IMR-90 (cell line): ENCODE data around the gene GPR179. TPM values are rescaled to one million over a fixed set of nuclear protein-coding genes. Genes with fewer than 3 reads are reported as not detected.

ENCODE experiments used
- ATAC-seq: fragments of 200-7000 bp; cut with Tn5 transposase; 2 replicates; pipeline ENCODE4 v1.9.1; 2020; ENCODE audit warnings: low read depth, mild to moderate bottlenecking, moderate library complexity
- BruUV-seq: library from RNA; stranded (reverse); fragments of 400-500 nt; replicated peaks from 2 replicates; lab custom pipeline; 2021; lab: Mats Ljungman, UMichigan
- CTCF ChIA-PET: fragments of 300-600 bp; formaldehyde crosslinking; extraction: SDS; loops from one replicate; lab custom pipeline; 2021; ENCODE audit warnings: antibody characterized with exemption; lab: Yijun Ruan, JAX
- POLR2A ChIA-PET: fragments of 300-600 bp; sonication (Branson Sonifier 250); formaldehyde crosslinking; loops from one replicate; lab custom pipeline; 2022; ENCODE audit warnings: antibody characterized with exemption; ENCODE audit not compliant: unreplicated experiment; lab: Charles Lee
- DNase-seq: peaks from one replicate; pipeline ENCODE4 v3.0.0; 2013
- H2AFZ ChIP-seq: replicated peaks from 2 replicates; pipeline ENCODE3; 2013; ENCODE audit warnings: low read length, mild to moderate bottlenecking; ENCODE audit not compliant: poor library complexity
- H2AK5ac ChIP-seq: 2 replicates; pipeline ENCODE4 v1.6.1; 2013; ENCODE audit warnings: low read depth, low read length, inconsistent platforms
- H2AK9ac ChIP-seq: replicated peaks from 2 replicates; pipeline ENCODE3; 2013; ENCODE audit warnings: mild to moderate bottlenecking, low read depth, low read length, moderate library complexity; ENCODE audit not compliant: poor library complexity
- H2BK120ac ChIP-seq: 2 replicates; pipeline ENCODE4 v1.6.1; 2013; ENCODE audit warnings: low read depth, low read length, inconsistent platforms
- H2BK15ac ChIP-seq: 3 replicates; pipeline ENCODE4 v1.6.1; 2013; ENCODE audit warnings: low read depth, low read length, inconsistent platforms
- H2BK20ac ChIP-seq: 2 replicates; pipeline ENCODE4 v1.6.1; 2013; ENCODE audit warnings: low read depth, mild to moderate bottlenecking, inconsistent platforms, low read length, moderate library complexity
- H2BK5ac ChIP-seq: 2 replicates; pipeline ENCODE4 v1.6.1; 2013; ENCODE audit warnings: mild to moderate bottlenecking, low read depth, low read length, inconsistent platforms; ENCODE audit not compliant: poor library complexity, severe bottlenecking
- H3K14ac ChIP-seq: replicated peaks from 2 replicates; pipeline ENCODE4 v1.6.1; 2013; ENCODE audit warnings: low read depth, low read length, inconsistent platforms
- H3K18ac ChIP-seq: 2 replicates; pipeline ENCODE4 v1.6.1; 2013; ENCODE audit warnings: low read depth, low read length, control low read depth
- H3K23ac ChIP-seq: 2 replicates; pipeline ENCODE4 v1.6.1; 2013; ENCODE audit warnings: low read depth, low read length, inconsistent platforms
- H3K27ac ChIP-seq: 2 replicates; pipeline ENCODE4 v1.5.1; 2013; ENCODE audit warnings: mild to moderate bottlenecking, control low read depth, low read length; ENCODE audit not compliant: insufficient read depth
- H3K27me3 ChIP-seq: 2 replicates; pipeline ENCODE4 v1.6.1; 2013; ENCODE audit warnings: low read length; ENCODE audit not compliant: control insufficient read depth, insufficient read depth
- H3K36me3 ChIP-seq: 2 replicates; pipeline ENCODE4 v1.6.1; 2013; ENCODE audit warnings: low read length, mixed read lengths; ENCODE audit not compliant: control insufficient read depth, insufficient read depth
- H3K4ac ChIP-seq: 2 replicates; pipeline ENCODE4 v1.6.1; 2013; ENCODE audit warnings: low read depth, low read length, inconsistent platforms
- H3K4me1 ChIP-seq: 2 replicates; pipeline ENCODE4 v1.6.1; 2013; ENCODE audit warnings: low read length, mixed read lengths; ENCODE audit not compliant: control insufficient read depth, insufficient read depth
- H3K4me2 ChIP-seq: 2 replicates; pipeline ENCODE4 v1.6.1; 2013; ENCODE audit warnings: low read depth, mild to moderate bottlenecking, control low read depth, low read length, moderate library complexity
- H3K4me3 ChIP-seq: 2 replicates; pipeline ENCODE4 v1.5.1; 2013; ENCODE audit warnings: low read depth, mild to moderate bottlenecking, control low read depth, low read length, moderate library complexity; ENCODE audit not compliant: insufficient read depth
- H3K56ac ChIP-seq: 2 replicates; pipeline ENCODE4 v1.6.1; 2013; ENCODE audit warnings: low read length, inconsistent platforms; ENCODE audit not compliant: insufficient read depth; ENCODE audit errors: extremely low read depth
- H3K79me1 ChIP-seq, 2 experiments: 2 replicates each; pipeline ENCODE4 v1.6.1; 2013; ENCODE audit warnings: low read length in 2 of 2, inconsistent platforms in 1 of 2, low read depth in 1 of 2
- H3K9ac ChIP-seq: 2 replicates; pipeline ENCODE4 v1.6.1; 2013; ENCODE audit warnings: low read depth, low read length, control low read depth
- H3K9me1 ChIP-seq: 2 replicates; pipeline ENCODE4 v1.6.1; 2013; ENCODE audit warnings: low read length, inconsistent platforms; ENCODE audit not compliant: insufficient read depth
- H3K9me3 ChIP-seq: 2 replicates; pipeline ENCODE4 v1.6.1; 2013; ENCODE audit warnings: low read length; ENCODE audit not compliant: control insufficient read depth, insufficient read depth
- H4K20me1 ChIP-seq: 2 replicates; pipeline ENCODE4 v1.6.1; 2013; ENCODE audit warnings: low read length, inconsistent platforms; ENCODE audit not compliant: insufficient read depth
- H4K5ac ChIP-seq: 2 replicates; pipeline ENCODE4 v1.6.1; 2013; ENCODE audit warnings: mild to moderate bottlenecking, low read depth, low read length, control low read depth
- H4K8ac ChIP-seq, 2 experiments: 2 replicates each; pipeline ENCODE4 v1.6.1; 2013; ENCODE audit warnings: low read depth in 2 of 2, low read length in 2 of 2, control low read depth in 1 of 2, inconsistent platforms in 1 of 2
- H4K91ac ChIP-seq: 2 replicates; pipeline ENCODE4 v1.6.1; 2013; ENCODE audit warnings: low read depth, low read length, inconsistent platforms; ENCODE audit not compliant: insufficient read depth
- BHLHE40 ChIP-seq: fragments of 150-350 bp; IDR thresholded peaks from 2 replicates; pipeline ENCODE4 v1.6.1; 2016; ENCODE audit warnings: mild to moderate bottlenecking, low read depth, low read length
- MAZ ChIP-seq: IDR thresholded peaks from 2 replicates; pipeline ENCODE4 v1.6.1; 2012; ENCODE audit warnings: low read depth, mild to moderate bottlenecking, low read length, improper control_type of control experiment, moderate library complexity, borderline replicate concordance
- MXI1 ChIP-seq: IDR thresholded peaks from 2 replicates; pipeline ENCODE4 v1.6.1; 2012; ENCODE audit warnings: low read depth, mild to moderate bottlenecking, low read length, moderate library complexity, borderline replicate concordance
- POLR2A ChIP-seq: IDR thresholded peaks from 2 replicates; pipeline ENCODE4 v1.6.1; 2012; ENCODE audit warnings: mild to moderate bottlenecking, low read depth, low read length
- RCOR1 ChIP-seq: IDR thresholded peaks from 2 replicates; pipeline ENCODE4 v1.6.1; 2012; ENCODE audit warnings: mild to moderate bottlenecking, low read length, improper control_type of control experiment; ENCODE audit not compliant: insufficient replicate concordance
- RFX5 ChIP-seq: IDR thresholded peaks from 2 replicates; pipeline ENCODE4 v1.8.0; 2012; ENCODE audit warnings: low read depth, mild to moderate bottlenecking, low read length, moderate library complexity
- SMC3 ChIP-seq: fragments of 150-350 bp; IDR thresholded peaks from 2 replicates; pipeline ENCODE4 v1.6.1; 2016; ENCODE audit warnings: low read depth, mild to moderate bottlenecking, antibody characterized with exemption, low read length, moderate library complexity
- WGBS, 2 experiments: methylation state at CpG; one replicate each; pipeline versions ENCODE4 v1.1.5 to v1.1.7; 2013; ENCODE audit warnings: missing lambda C conversion rate in 2 of 2; ENCODE audit not compliant: insufficient read length in 1 of 2; ENCODE audit errors: extremely low coverage in 2 of 2; 5-methylcytosine and 5-hydroxymethylcytosine counted together
- dilution Hi-C: fragments of 300-500 bp; cut with HindIII; formaldehyde crosslinking; loops from one replicate; pipeline ENCODE4 v1.14.3; 2018; ENCODE audit warnings: low sequenced_read_pairs; ENCODE audit not compliant: unreplicated experiment
- in situ Hi-C: fragments of 300-500 bp; cut with MboI; formaldehyde crosslinking; loops from 3 replicates; pipeline ENCODE4 v1.14.3; 2019; ENCODE audit warnings: low sequenced_read_pairs, inconsistent platforms, mixed read lengths
- intact Hi-C: fragments of 100-400 bp; cut with micrococcal nuclease; formaldehyde crosslinking; loops from 2 replicates; pipeline ENCODE4 v1.10.0; 2022
- polyA plus RNA-seq, 3 experiments: library from polyadenylated mRNA; depleted of rRNA; stranded (reverse); fragments of >200 nt; gene quantifications; 2 replicates each; pipeline ENCODE4 v1.2.3, GENCODE V29; 2012; ENCODE audit warnings: low replicate concordance in 1 of 3
- total RNA-seq: library from RNA; depleted of rRNA; stranded (reverse); fragments of >200 nt; gene quantifications from 2 replicates; pipeline ENCODE4 v1.2.3, GENCODE V29; 2012

The GPR179 gene
- total and polyA plus RNA-seq, 2 of the 4 experiments (the other 2 are of a cell fraction) = not detected

DNA sequence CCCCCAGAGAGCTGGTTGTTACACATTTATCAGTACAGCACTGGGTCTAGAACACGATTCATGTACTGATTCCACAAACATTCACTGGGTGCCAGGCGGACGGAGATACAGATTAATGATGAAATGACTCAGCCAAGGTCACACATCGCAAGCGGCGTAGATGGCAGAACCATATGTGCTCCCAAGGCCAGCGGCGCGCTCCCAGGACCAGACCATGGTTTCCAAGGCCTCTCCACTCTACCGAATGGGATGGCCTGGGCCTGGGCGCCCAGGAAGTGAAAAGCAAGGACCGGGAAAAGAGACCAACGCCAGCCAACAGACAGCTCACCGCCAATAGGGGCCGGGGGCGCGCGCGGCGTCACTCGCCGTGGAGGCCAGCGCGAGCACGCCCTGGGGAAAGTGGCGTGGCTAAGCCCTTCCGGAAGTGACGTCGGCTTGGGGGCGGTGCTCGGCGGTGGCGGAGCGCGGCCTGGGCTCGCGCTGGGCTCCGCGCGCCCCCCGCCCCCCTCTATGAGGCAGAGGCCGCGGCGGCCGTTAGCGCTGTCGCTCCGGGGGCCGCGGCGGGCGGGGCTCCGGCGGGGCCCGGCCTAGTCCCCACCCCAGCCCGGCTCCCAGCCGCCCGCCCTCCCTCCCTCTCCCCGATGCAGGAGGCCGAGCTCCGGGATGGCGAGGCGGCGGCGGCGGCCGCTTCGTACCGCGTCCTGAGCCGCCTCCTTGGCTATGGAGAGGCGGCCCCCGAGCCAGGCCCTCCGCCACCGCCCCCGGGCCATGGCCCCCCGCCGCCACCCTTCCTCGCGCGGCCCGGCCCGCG lies 7.9 kb upstream of the GPR179 start, which contains the start of gene SOCS7:
TSS of gene SOCS7 (plus strand) at position 433 of the 811 bp plus-strand sequence. CDS start at position 642, 209 bp downstream.
- no peaks in the 10 kb centered on the region for H3K27me3 ChIP-seq
- dilution Hi-C loops = no loop called here
- peak within 1 kb of the TSS; percentile 88 to 95 for H4K8ac ChIP-seq
- peak within 1 kb of the TSS; percentile 83 for H3K9ac ChIP-seq
- TF ChIP-seq POLR2A (peak; percentile 80), RFX5 (peak; percentile 55; the same call in 1 of the 2 replicates), RCOR1 (no peak), BHLHE40 (0 out of 2 replicates have a peak, but pooled peaks have one; percentile 8), MXI1 (peak; percentile 86), MAZ (peak; percentile 93), SMC3 (no peak)
- peak within 1 kb of the TSS; percentile 98 for H3K4me2 ChIP-seq
- H3K14ac ChIP-seq = peak within 1 kb of the TSS; percentile 90
- H3K4me3 ChIP-seq = peak within 1 kb of the TSS; percentile 80
- peaks cover 6% of the 10 kb centered on the region; the same call in 1 of the 2 replicates for H3K9me1 ChIP-seq
- BruUV-seq = no TSS peak
- H3K36me3 ChIP-seq = no peaks in the 10 kb centered on the region
- H3K27ac ChIP-seq = peak within 1 kb of the TSS; percentile 78
- H4K91ac ChIP-seq = peak within 1 kb of the TSS; percentile 61
- H3K18ac ChIP-seq = peak within 1 kb of the TSS; percentile 74
- POLR2A ChIA-PET = interaction anchor here (0.6 kb wide), 1 partner anchor 164 kb away, joined by 3 read pairs; no protein-coding TSS in a partner anchor
- peak within 1 kb of the TSS; percentile 70 for H3K23ac ChIP-seq
- H4K5ac ChIP-seq = peak within 1 kb of the TSS; percentile 97
- peak within 1 kb of the TSS; percentile 22; the same call in 1 of the 2 replicates for H2BK20ac ChIP-seq
- WGBS, 2 experiments = 7% methylated on average over 5 of the region's 84 CpGs; no CpG with 5 or more reads in 1 of the 2 experiments
- H2AK9ac ChIP-seq = peak within 1 kb of the TSS; percentile 85
- H3K79me1 ChIP-seq = peaks cover 13 to 34% of the 10 kb centered on the region in 2 experiments
- ATAC-seq (peak; percentile 89), DNase-seq (peak; percentile 90)
- intact Hi-C loops = no loop called here
- 0 out of 3 replicates have a peak within 1 kb of the TSS, but pooled peaks have one; percentile 11 for H2BK15ac ChIP-seq
- H2AFZ ChIP-seq = peak within 1 kb of the TSS; percentile 93
- H2BK5ac ChIP-seq = peak within 1 kb of the TSS; percentile 58
- CTCF ChIA-PET = interaction anchor here (0.6 to 1.6 kb wide), 4 partner anchors 10 to 315 kb away, joined by 3 to 10 read pairs (median 5); no protein-coding TSS in a partner anchor
- H3K4ac ChIP-seq = peak within 1 kb of the TSS; percentile 95
- peak within 1 kb of the TSS; percentile 86; the same call in 1 of the 2 replicates for H2AK5ac ChIP-seq
- peak within 1 kb of the TSS; percentile 7; the same call in 1 of the 2 replicates for H2BK120ac ChIP-seq
- no peaks in the 10 kb centered on the region for H3K9me3 ChIP-seq
- H3K4me1 ChIP-seq = peaks cover 4% of the 10 kb centered on the region
- peaks cover 36% of the 10 kb centered on the region for H4K20me1 ChIP-seq
- in situ Hi-C loops = loop anchor here (10.0 to 25.0 kb wide), 2 partner anchors 136 to 313 kb away; no protein-coding TSS in a partner anchor
- H3K56ac ChIP-seq = peak within 1 kb of the TSS; percentile 12; the same call in 1 of the 2 replicates
